ENCODE measurements around the gene SPDEF. TPM values are rescaled to one million over a fixed set of nuclear protein-coding genes. Genes with fewer than 3 reads are reported as not detected.

Gene SPDEF
- total RNA-seq, 2 experiments from 2014 or later: not detected

- no peak for TF ChIP-seq CTCF (IDR thresholded peaks at IDR 0.05)
- ATAC-seq: no peak
- intact Hi-C loops (cut with micrococcal nuclease): no loop called here
- Mint-ChIP-seq H3K36me3 (ENCODE audit: low read depth) (no peaks in the 10 kb centered on the region), H3K4me1 (ENCODE audit: low read depth) (no peaks in the 10 kb centered on the region), H3K27ac (no peak overlapping the region), H3K27me3 (no peaks in the 10 kb centered on the region), H3K4me3 (no peak overlapping the region), H3K9me3 (no peaks in the 10 kb centered on the region)
- ChIA-PET CTCF (no interaction called here), POLR2A (no interaction called here)
- no peak for DNase-seq
Observed at GRCh38 chr6:34537922-34538550, 18.1 kb downstream of the SPDEF start.

GRCh38 chr6:34536959-34537848, 18.9 kb downstream of the SPDEF start:
- Mint-ChIP-seq H3K36me3 (ENCODE audit: low read depth) (no peaks in the 10 kb centered on the region), H3K27ac (no peak overlapping the region), H3K4me1 (ENCODE audit: low read depth) (no peaks in the 10 kb centered on the region), H3K4me3 (no peak overlapping the region), H3K9me3 (no peaks in the 10 kb centered on the region), H3K27me3 (no peaks in the 10 kb centered on the region)
- ChIA-PET POLR2A (no interaction called here), CTCF (interaction anchor here (1.1 kb wide), 1 partner anchor 10 kb away, joined by 3 read pairs; no protein-coding TSS in a partner anchor)
- intact Hi-C loops (cut with micrococcal nuclease): no loop called here
- DNase-seq (no peak), ATAC-seq (no peak)
- TF ChIP-seq CTCF (IDR thresholded peaks at IDR 0.05): no peak

GRCh38 chr6:34536251-34536958, 19.7 kb downstream of the SPDEF start:
- H3K27ac Mint-ChIP-seq: no peak overlapping the region
- ChIA-PET CTCF (interaction anchor here (1.1 kb wide), 1 partner anchor 9 kb away, joined by 3 read pairs; no protein-coding TSS in a partner anchor), POLR2A (no interaction called here)
- intact Hi-C loops (cut with micrococcal nuclease): no loop called here
- H3K27me3 Mint-ChIP-seq: no peaks in the 10 kb centered on the region
- ATAC-seq (no peak), DNase-seq (no peak)
- no peak for TF ChIP-seq CTCF (IDR thresholded peaks at IDR 0.05)
- H3K36me3 Mint-ChIP-seq (ENCODE audit: low read depth): no peaks in the 10 kb centered on the region
- H3K4me1 Mint-ChIP-seq (ENCODE audit: low read depth): no peaks in the 10 kb centered on the region
- H3K4me3 Mint-ChIP-seq: no peak overlapping the region
- no peaks in the 10 kb centered on the region for H3K9me3 Mint-ChIP-seq

GRCh38 chr6:34535646-34536045, 20.5 kb downstream of the SPDEF start:
- Mint-ChIP-seq H3K36me3 (ENCODE audit: low read depth) (no peaks in the 10 kb centered on the region), H3K27ac (no peak overlapping the region), H3K27me3 (no peaks in the 10 kb centered on the region), H3K4me1 (ENCODE audit: low read depth) (no peaks in the 10 kb centered on the region), H3K4me3 (no peak overlapping the region), H3K9me3 (no peaks in the 10 kb centered on the region)
- no peak for DNase-seq
- intact Hi-C loops (cut with micrococcal nuclease): no loop called here
- ATAC-seq: no peak
- ChIA-PET POLR2A (interaction anchor here (0.7 kb wide), 1 partner anchor 72 kb away, joined by 3 read pairs; no protein-coding TSS in a partner anchor), CTCF (interaction anchor here (0.7 to 0.8 kb wide), 2 partner anchors 8 to 75 kb away, joined by 3 read pairs; no protein-coding TSS in a partner anchor)
- no peak for TF ChIP-seq CTCF (IDR thresholded peaks at IDR 0.05)

Measured in activated CD8-positive, alpha-beta T cell treated with anti-CD3 and anti-CD28 coated beads for 36 hours (primary cell).